Activated naive CD4-positive, alpha-beta T cell treated with anti-CD3 and anti-CD28 coated beads for 36 hours (primary cell): ENCODE measurements around the gene JADE3. TPM values are rescaled to one million over a fixed set of nuclear protein-coding genes. Genes with fewer than 3 reads are reported as not detected.
A peak's percentile ranks its signal among the peaks of the same experiment; 100 is the strongest.

ENCODE experiments used
- CTCF ChIA-PET: fragments of 350-600 bp; sonication (Branson Sonifier 250); formaldehyde crosslinking; loops from one replicate; lab custom pipeline; 2021; ENCODE audit warnings: antibody characterized with exemption; lab: Charles Lee
- DNase-seq: peaks from one replicate; pipeline ENCODE4 v3.0.0-alpha.2; 2020
- H3K27ac Mint-ChIP-seq: one replicate; pipeline ENCODE4 v1.8.0; 2021; ENCODE audit warnings: mild to moderate bottlenecking, mixed read lengths
- H3K27me3 Mint-ChIP-seq: one replicate; pipeline ENCODE4 v1.8.0; 2021; ENCODE audit warnings: low read depth, mixed read lengths
- H3K36me3 Mint-ChIP-seq: one replicate; pipeline ENCODE4 v1.8.0; 2021; ENCODE audit warnings: low read depth, mixed read lengths
- H3K4me1 Mint-ChIP-seq: one replicate; pipeline ENCODE4 v1.8.0; 2021; ENCODE audit warnings: low read depth, mixed read lengths
- H3K4me3 Mint-ChIP-seq: one replicate; pipeline ENCODE4 v1.8.0; 2021; ENCODE audit warnings: mild to moderate bottlenecking, moderate library complexity, mixed read lengths
- H3K9me3 Mint-ChIP-seq: one replicate; pipeline ENCODE4 v1.8.0; 2021; ENCODE audit warnings: mixed read lengths
- intact Hi-C: fragments of 100-400 bp; cut with micrococcal nuclease; formaldehyde crosslinking; loops from one replicate; pipeline ENCODE4 v1.15.1; 2023
- total RNA-seq, 2 experiments: library from RNA; stranded (reverse); gene quantifications; one replicate each; pipeline ENCODE4 v1.2.3, GENCODE V29; 2021

The JADE3 gene
- total RNA-seq, 2 experiments from 2014 or later, result 1.4 TPM

DNA sequence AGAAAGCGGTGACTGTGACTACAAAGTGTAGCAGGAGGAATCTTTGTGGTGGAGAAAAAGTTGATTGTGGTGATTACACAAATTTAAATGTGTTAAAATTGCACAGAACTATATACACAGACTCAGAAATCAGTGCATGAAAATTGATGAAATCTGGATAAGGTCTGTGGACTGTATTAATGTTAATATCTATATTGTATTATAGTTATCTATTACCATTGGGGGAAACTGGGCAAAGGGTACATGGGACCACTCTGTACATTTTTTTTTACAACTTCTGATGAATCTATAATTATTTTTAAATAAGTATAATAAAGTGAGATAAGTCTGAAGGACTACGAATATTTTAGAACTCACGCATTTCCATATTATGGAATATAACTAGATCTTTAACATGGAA lies 1.8 kb upstream of the JADE3 start:
- no peak overlapping the region for H3K27ac Mint-ChIP-seq
- H3K27me3 Mint-ChIP-seq, result peaks cover 26% of the 10 kb centered on the region
- CTCF ChIA-PET, result interaction anchor here (0.6 kb wide), 1 partner anchor 72 kb away, joined by 3 read pairs; no protein-coding TSS in a partner anchor

DNA sequence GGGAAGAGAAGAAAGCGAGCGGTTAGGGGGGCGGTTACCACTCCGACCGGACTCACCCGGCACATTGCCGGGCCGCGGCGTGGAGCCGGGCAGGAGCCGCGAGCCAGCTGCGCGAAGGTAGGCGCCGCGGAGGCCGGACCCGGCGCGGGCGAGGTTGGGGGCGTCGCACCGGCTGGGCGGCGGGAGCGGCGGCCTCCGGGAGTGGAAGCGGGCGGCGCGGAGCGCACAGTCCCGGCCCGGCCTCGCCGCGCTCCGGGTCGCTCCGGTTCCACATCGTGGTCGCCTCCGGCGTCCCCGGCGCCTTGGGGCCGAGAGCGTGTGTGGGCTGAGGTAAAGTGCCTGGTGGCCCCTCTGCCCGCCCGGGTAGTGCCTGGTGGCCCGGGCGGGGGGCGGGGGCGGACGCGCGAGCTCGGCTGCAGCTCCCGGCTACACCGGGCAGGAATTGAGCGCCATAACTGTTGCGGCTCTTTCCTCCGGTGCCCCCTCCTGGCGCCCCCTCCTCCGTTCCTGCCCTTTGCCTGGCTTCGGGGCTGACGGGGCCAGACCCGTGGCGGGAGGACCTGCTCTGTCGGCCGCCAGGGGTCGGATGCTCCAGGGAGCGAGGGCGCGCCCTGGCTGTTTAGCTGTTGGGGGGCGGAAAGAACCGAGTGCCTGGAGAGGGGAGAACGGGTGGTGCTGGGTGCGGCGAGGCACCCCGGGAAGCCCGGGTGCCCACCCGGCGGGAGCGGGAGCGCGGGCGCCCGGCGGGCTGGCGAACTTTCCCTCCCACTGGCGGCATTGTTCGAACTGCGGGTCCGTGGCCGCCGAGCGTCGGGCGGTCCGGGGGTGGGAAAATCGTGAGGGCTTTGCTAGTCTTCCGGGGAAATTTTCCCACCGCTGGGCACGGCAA lies 626 bp downstream of the JADE3 start:
- intact Hi-C loops, result loop anchor here (2.0 to 5.0 kb wide), 3 partner anchors 66 to 156 kb away; partner anchors contain the start of genes RP2 and SLC9A7
- no peak overlapping the region for H3K27ac Mint-ChIP-seq
- H3K27me3 Mint-ChIP-seq, result peaks cover 31% of the 10 kb centered on the region

More for the DNA sequence above, 1.8 kb upstream of the JADE3 start:
- DNase-seq, result no peak
- intact Hi-C loops, result loop anchor here (5.0 kb wide), 2 partner anchors 73 to 153 kb away; partner anchors contain the start of genes RP2 and SLC9A7
- no peak overlapping the region for H3K4me3 Mint-ChIP-seq
- peaks cover 12% of the 10 kb centered on the region for H3K4me1 Mint-ChIP-seq
- H3K9me3 Mint-ChIP-seq, result no peaks in the 10 kb centered on the region
- H3K36me3 Mint-ChIP-seq, result no peaks in the 10 kb centered on the region

DNA sequence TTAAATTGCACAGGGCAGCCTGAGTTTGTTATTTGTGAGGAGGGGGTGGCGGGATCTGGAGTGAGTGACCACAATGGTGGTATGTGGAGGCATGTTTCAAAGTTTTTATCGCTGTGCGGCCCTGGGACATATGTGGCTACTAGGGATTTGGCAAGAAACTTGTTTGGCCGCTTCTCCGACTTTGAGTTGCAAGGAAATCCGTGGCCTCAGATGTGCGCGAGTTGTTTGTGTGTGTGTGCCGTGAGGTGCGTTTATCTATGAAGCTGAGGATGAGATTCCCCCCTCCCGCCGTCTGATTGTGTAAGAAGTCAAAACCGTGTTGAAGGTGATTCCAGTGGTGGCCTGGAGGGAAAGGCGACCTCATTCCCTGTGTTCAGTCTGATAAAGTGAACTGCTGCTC lies 1.4 kb downstream of the JADE3 start:
- CTCF ChIA-PET, result interaction anchor here (0.6 kb wide), 1 partner anchor 118 kb away, joined by 3 read pairs; no protein-coding TSS in a partner anchor
- H3K36me3 Mint-ChIP-seq, result no peaks in the 10 kb centered on the region

More for the DNA sequence above, 626 bp downstream of the JADE3 start:
- H3K4me3 Mint-ChIP-seq, result peak overlapping the region; percentile 73
- H3K9me3 Mint-ChIP-seq, result no peaks in the 10 kb centered on the region
- no peaks in the 10 kb centered on the region for H3K36me3 Mint-ChIP-seq
- CTCF ChIA-PET, result interaction anchor here (0.6 kb wide), 1 partner anchor 606 kb away, joined by 4 read pairs; no protein-coding TSS in a partner anchor
- peak; percentile 31 for DNase-seq
- H3K4me1 Mint-ChIP-seq, result peaks cover 12% of the 10 kb centered on the region

DNA sequence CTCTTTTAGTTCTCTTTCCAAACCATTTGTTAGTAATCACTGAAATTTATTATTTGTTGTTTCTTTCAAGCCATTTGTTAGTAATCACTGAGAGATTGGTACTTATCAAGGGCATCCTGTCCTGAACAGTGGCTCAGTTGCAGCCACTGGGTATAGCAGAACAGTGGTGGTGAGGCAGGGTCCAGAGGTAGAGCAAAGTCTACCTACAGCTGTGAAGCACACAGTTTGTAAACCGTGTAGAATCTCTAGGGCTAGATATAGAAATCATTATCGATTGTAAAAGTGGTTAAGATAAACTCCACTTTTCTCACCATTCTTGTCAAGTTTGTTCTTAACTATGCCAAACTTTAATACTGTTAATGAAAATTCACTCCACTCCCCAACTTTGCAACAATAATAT lies 4.1 kb downstream of the JADE3 start:
- Mint-ChIP-seq H3K36me3 (no peaks in the 10 kb centered on the region), H3K27me3 (peaks cover 38% of the 10 kb centered on the region), H3K4me3 (no peak overlapping the region), H3K9me3 (peaks cover 6% of the 10 kb centered on the region), H3K27ac (no peak overlapping the region), H3K4me1 (peaks cover 12% of the 10 kb centered on the region)
- intact Hi-C loops, result no loop called here
- DNase-seq, result no peak
- CTCF ChIA-PET, result no interaction called here

More for the DNA sequence above, 1.4 kb downstream of the JADE3 start:
- Mint-ChIP-seq H3K9me3 (no peaks in the 10 kb centered on the region), H3K27me3 (peaks cover 31% of the 10 kb centered on the region), H3K27ac (no peak overlapping the region), H3K4me3 (peak overlapping the region; percentile 73), H3K4me1 (peaks cover 12% of the 10 kb centered on the region)
- DNase-seq, result peak; percentile 6
- intact Hi-C loops, result loop anchor here (2.0 to 5.0 kb wide), 3 partner anchors 65 to 156 kb away; partner anchors contain the start of genes RP2 and SLC9A7

DNA sequence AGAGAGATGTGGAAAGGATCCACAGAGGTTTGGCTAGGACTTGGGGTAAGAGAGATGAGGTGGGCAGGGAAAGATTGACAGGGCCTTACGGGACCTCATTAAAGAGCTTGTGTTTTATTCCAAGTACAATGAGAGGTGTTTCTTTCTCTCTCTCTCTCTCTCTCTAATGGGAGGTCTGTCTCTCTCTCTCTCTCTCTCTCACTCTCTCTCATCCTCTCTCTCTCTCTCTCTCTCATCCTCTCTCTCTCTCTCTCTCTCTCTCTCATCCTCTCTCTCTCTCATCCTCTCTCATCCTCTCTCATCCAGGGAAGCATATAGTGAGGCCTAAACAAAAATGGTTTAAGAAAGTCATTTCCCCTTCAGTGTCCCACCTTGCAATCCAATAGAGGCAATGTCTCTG lies 5.4 kb downstream of the JADE3 start:
- intact Hi-C loops, result no loop called here
- Mint-ChIP-seq H3K27me3 (peaks cover 34% of the 10 kb centered on the region), H3K9me3 (peaks cover 6% of the 10 kb centered on the region), H3K4me3 (no peak overlapping the region), H3K4me1 (peaks cover 12% of the 10 kb centered on the region), H3K36me3 (no peaks in the 10 kb centered on the region), H3K27ac (no peak overlapping the region)
- no peak for DNase-seq
- CTCF ChIA-PET, result no interaction called here

DNA sequence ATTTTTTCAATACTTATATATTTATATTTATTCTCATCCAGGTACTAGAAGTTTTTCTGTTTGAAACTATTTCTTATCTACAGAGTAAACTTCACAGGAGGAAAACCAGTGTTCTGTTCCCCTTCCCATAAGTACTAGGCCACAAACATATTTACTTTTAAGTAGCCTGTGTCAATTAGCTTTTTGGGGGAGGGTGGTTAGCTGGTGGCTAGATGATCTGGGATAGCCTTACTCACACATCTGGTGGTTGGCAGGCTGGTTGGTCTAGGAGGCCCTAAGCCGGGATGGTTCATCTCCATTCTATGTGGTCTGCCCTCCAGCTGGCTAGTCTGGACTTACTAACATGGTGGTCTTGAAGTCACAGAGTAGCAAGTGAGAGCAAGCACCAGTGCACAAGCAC lies 6.2 kb downstream of the JADE3 start:
- no peaks in the 10 kb centered on the region for H3K36me3 Mint-ChIP-seq
- H3K27ac Mint-ChIP-seq, result no peak overlapping the region
- H3K4me1 Mint-ChIP-seq, result peaks cover 11% of the 10 kb centered on the region
- no peak overlapping the region for H3K4me3 Mint-ChIP-seq
- peaks cover 34% of the 10 kb centered on the region for H3K27me3 Mint-ChIP-seq
- no peak for DNase-seq
- CTCF ChIA-PET, result no interaction called here
- intact Hi-C loops, result no loop called here
- H3K9me3 Mint-ChIP-seq, result peaks cover 6% of the 10 kb centered on the region

DNA sequence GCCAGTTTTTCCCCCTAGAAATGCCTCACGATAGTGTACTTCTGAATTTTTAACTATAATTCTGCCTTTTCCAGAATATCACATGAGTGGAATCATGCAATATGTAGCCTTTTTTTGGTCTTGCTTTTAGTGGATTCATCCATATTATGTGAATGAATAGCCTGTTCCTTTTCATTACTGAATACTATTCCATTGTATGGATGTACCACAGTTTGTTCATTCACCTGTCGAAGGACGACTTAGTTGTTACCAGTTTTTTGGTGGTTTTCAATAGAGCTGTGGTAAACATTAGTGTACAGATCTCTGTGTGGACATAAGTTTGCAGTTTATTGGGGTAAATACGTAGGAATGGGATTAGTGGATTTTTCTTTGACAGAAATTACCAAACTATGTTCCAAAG lies 8.0 kb downstream of the JADE3 start:
- H3K27me3 Mint-ChIP-seq, result peaks cover 17% of the 10 kb centered on the region
- DNase-seq, result no peak
- H3K27ac Mint-ChIP-seq, result no peak overlapping the region
- H3K4me1 Mint-ChIP-seq, result no peaks in the 10 kb centered on the region
- CTCF ChIA-PET, result no interaction called here
- no peaks in the 10 kb centered on the region for H3K36me3 Mint-ChIP-seq
- intact Hi-C loops, result no loop called here
- no peak overlapping the region for H3K4me3 Mint-ChIP-seq
- H3K9me3 Mint-ChIP-seq, result peaks cover 6% of the 10 kb centered on the region

DNA sequence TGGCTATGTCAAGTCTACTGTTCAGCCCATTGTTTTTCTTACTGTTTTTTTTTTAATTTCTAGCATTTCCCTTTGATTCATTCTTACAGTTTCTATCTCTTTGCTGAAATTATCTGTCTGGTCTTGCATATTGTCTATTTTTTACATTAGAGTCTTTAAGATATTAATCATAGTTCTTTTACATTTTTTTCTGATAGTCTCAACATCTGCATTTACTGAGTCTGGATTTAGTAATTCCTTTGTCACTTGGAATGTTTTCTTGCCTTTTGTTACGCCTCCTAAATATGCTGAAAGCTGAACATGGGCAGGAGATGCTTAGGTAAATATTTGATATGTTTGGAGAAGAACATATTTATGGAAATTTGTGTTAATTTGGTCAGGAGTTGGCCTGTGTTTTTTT lies 10.4 kb downstream of the JADE3 start:
- Mint-ChIP-seq H3K4me3 (no peak overlapping the region), H3K36me3 (no peaks in the 10 kb centered on the region), H3K27me3 (peaks cover 6% of the 10 kb centered on the region), H3K27ac (no peak overlapping the region), H3K9me3 (peaks cover 6% of the 10 kb centered on the region), H3K4me1 (no peaks in the 10 kb centered on the region)
- DNase-seq, result no peak
- CTCF ChIA-PET, result no interaction called here
- intact Hi-C loops, result no loop called here

DNA sequence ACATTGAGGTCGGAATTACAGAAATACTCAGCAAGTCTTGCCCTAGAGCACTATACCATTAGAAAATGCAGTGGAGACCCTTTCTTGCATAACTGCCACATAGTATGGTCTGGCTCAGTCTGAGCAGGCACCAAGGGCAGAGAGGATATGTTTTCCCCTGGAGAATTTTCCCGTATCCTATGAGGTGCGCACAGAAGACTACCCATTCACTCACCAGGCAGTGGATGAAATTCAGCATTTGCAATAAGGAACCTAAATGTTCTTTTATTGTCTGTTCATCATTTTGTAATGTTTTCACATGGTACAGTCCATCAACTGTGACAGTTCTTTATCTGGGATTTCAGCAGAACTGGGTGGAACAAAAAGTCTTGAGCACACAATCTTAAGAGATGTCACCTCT lies 15.5 kb downstream of the JADE3 start:
- Mint-ChIP-seq H3K4me1 (no peaks in the 10 kb centered on the region), H3K27me3 (no peaks in the 10 kb centered on the region), H3K4me3 (no peak overlapping the region), H3K9me3 (no peaks in the 10 kb centered on the region), H3K36me3 (no peaks in the 10 kb centered on the region), H3K27ac (no peak overlapping the region)
- DNase-seq, result no peak
- intact Hi-C loops, result no loop called here
- CTCF ChIA-PET, result no interaction called here

DNA sequence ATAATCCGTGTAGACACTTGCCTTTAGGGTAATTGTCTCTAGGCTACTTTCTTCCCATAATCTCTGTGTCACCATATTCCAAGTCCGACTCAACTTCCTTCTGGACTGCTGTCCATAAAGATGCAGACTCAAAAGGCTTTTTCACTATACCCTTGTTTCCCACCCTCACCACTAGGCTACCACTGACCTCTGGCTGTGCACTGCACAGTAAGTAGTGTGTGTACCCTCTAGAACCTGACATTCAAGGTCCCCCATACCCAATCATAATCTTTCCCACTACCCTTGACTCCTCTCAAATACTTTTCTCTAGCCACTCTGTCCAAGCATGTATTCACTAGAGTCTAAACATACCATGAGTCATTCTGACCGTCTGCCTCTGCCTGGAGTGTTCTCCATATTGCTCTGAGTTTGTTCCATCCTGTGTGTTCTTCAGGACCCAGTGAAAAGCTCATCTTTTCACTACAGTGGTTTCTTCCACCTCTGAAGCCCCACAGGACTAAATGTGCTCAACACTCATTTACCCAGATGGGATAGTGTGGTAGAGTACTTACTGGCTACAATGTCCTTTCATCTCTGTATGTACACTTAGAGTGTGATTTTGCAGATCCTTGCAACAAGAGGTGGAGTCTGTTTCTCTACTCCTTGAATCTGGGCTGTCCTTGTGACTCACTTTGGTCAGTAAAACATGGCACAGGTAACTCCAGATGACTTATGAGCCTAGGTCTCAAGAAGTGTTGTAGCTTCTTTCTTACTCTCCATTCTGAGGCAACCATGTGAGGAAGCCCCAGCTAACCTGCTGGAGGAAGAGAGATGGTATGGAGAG lies 17.4 kb downstream of the JADE3 start:
- DNase-seq, result no peak
- intact Hi-C loops, result no loop called here
- no peaks in the 10 kb centered on the region for H3K36me3 Mint-ChIP-seq

DNA sequence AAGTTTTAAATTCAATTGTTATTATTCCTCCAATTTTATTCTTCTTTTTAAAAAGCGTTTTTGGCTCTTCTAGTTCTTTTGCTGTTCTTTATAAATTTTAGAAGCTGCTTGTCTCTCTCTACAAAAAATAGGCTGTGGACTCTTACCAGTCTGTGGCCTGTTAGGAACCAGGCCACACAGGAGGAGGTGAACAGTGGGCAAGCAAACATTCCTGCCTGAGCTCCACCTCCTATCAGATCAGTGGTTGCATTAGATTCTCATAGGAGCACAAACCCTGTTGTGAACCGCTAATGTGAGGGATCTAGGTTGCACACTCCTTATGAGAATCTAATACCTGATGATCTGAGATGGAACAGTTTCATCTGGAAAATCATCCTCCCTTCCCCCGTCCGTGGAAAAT lies 23.1 kb downstream of the JADE3 start:
- peaks cover 4% of the 10 kb centered on the region for H3K9me3 Mint-ChIP-seq
- DNase-seq, result no peak
- no peak overlapping the region for H3K4me3 Mint-ChIP-seq
- H3K36me3 Mint-ChIP-seq, result no peaks in the 10 kb centered on the region
- intact Hi-C loops, result no loop called here
- no peak overlapping the region for H3K27ac Mint-ChIP-seq
- H3K4me1 Mint-ChIP-seq, result no peaks in the 10 kb centered on the region
- no peaks in the 10 kb centered on the region for H3K27me3 Mint-ChIP-seq
- CTCF ChIA-PET, result no interaction called here

More for the DNA sequence above, 17.4 kb downstream of the JADE3 start:
- Mint-ChIP-seq H3K27me3 (no peaks in the 10 kb centered on the region), H3K4me3 (no peak overlapping the region), H3K9me3 (no peaks in the 10 kb centered on the region), H3K4me1 (no peaks in the 10 kb centered on the region), H3K27ac (no peak overlapping the region)
- CTCF ChIA-PET, result interaction anchor here (0.6 to 0.7 kb wide), 2 partner anchors 102 to 1719 kb away, joined by 3 read pairs; no protein-coding TSS in a partner anchor

DNA sequence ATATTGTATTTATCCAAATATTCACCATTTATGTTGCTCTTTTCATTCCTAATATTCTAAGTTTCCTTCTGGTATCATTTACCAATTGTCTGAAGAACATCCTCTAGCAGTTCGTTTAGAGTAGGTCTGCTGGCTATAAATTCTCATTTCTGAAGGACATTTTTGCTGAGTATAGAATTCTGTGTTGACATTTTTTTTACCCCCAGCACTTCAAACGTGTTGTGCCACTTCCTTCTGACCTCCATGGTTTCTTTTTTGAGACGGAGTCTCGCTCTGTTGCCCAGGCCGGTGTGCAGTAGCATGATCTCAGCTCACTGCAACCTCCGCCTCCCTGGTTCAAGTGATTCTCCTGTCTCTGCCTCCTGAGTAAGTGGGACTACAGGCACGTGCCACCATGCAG lies 26.4 kb downstream of the JADE3 start:
- DNase-seq, result no peak
- Mint-ChIP-seq H3K36me3 (no peaks in the 10 kb centered on the region), H3K27ac (no peak overlapping the region), H3K4me3 (no peak overlapping the region), H3K4me1 (no peaks in the 10 kb centered on the region), H3K9me3 (peaks cover 4% of the 10 kb centered on the region), H3K27me3 (peaks cover 3% of the 10 kb centered on the region)
- CTCF ChIA-PET, result no interaction called here
- intact Hi-C loops, result no loop called here
